HepG2 (cell line): ENCODE measurements around the gene ACYP2. TPM values are rescaled to one million over a fixed set of nuclear protein-coding genes. Genes with fewer than 3 reads are reported as not detected.

ENCODE experiments used
- ATAC-seq: fragments of 200-7000 bp; cut with Tn5 transposase; 3 replicates; pipeline ENCODE4 v1.9.1; 2020; ENCODE audit warnings: mild to moderate bottlenecking, moderate library complexity
- BruUV-seq: library from RNA; stranded (reverse); fragments of 400-500 nt; replicated peaks from 2 replicates; lab custom pipeline; 2021; lab: Mats Ljungman, UMichigan
- CTCF ChIA-PET: fragments of 300-600 bp; formaldehyde crosslinking; extraction: SDS; loops from one replicate; lab custom pipeline; 2021; ENCODE audit warnings: low total read pairs, inconsistent platforms, low intra/inter-chr PET ratio; lab: Yijun Ruan, JAX
- POLR2A ChIA-PET: fragments of 350-600 bp; sonication (Branson Sonifier 250); formaldehyde crosslinking; loops from one replicate; lab custom pipeline; 2020; ENCODE audit warnings: antibody characterized with exemption, inconsistent platforms; lab: Yijun Ruan, JAX
- DNase-seq: peaks from one replicate; pipeline ENCODE4 v3.0.0-alpha.2; 2015; ENCODE audit warnings: low spot score
- FAIRE-seq: peaks from 3 replicates; lab custom pipeline; 2011; peaks lifted over from hg19 to GRCh38; lab: Jason Lieb, UNC
- H2AFZ ChIP-seq: one replicate; pipeline ENCODE4 v1.6.1; 2011; ENCODE audit warnings: low read length, inconsistent platforms
- H3K27ac ChIP-seq: fragments of 300-600 bp; 3 replicates; pipeline ENCODE4 v1.8.0; 2011; ENCODE audit warnings: mixed run types, mild to moderate bottlenecking, mixed read lengths, low read length, inconsistent platforms; ENCODE audit not compliant: insufficient read depth; ENCODE audit errors: extremely low read length
- H3K27me3 ChIP-seq, 2 experiments: fragments of 200-600 bp in 1 of 2; 2 replicates in 1 of 2; 3 replicates in 1 of 2; pipeline versions ENCODE4 v1.6.0 to v1.8.0; 2011; ENCODE audit warnings: low read length in 2 of 2, mild to moderate bottlenecking in 2 of 2, moderate library complexity in 2 of 2, inconsistent platforms in 1 of 2; ENCODE audit not compliant: insufficient read depth in 2 of 2, control insufficient read depth in 1 of 2
- H3K36me3 ChIP-seq, 2 experiments: fragments of 200-600 bp in 1 of 2; replicated peaks in 1 of 2; 2 replicates in 1 of 2; 3 replicates in 1 of 2; pipeline versions ENCODE4 v1.5.1 to v1.8.0; 2011; ENCODE audit warnings: low read length in 2 of 2, inconsistent platforms in 1 of 2; ENCODE audit not compliant: insufficient read depth in 2 of 2, control insufficient read depth in 1 of 2
- H3K4me1 ChIP-seq: 2 replicates; pipeline ENCODE4 v1.5.1; 2012; ENCODE audit warnings: low read length, inconsistent platforms; ENCODE audit not compliant: insufficient read depth
- H3K4me2 ChIP-seq: 2 replicates; pipeline ENCODE4 v1.6.0; 2011; ENCODE audit warnings: low read depth, low read length, inconsistent platforms
- H3K4me3 ChIP-seq, 3 experiments: fragments of 200-600 bp in 1 of 3; sonication (generic), shearing (Covaris generic) in 1 of 3; replicated peaks in 1 of 3; 2 replicates each; pipeline ENCODE4 v1.5.1; 2011 to 2016; ENCODE audit warnings: low read length in 3 of 3, inconsistent platforms in 2 of 3, low read depth in 2 of 3, mild to moderate bottlenecking in 2 of 3, control low read depth in 1 of 3, mixed read lengths in 1 of 3; ENCODE audit not compliant: insufficient read depth in 1 of 3
- H3K79me2 ChIP-seq: one replicate; pipeline ENCODE4 v1.6.1; 2011; ENCODE audit warnings: low read length, inconsistent platforms; ENCODE audit not compliant: insufficient read depth
- H3K9ac ChIP-seq: 2 replicates; pipeline ENCODE4 v1.6.0; 2011; ENCODE audit warnings: mild to moderate bottlenecking, low read depth, low read length, inconsistent platforms; ENCODE audit not compliant: insufficient read depth
- H3K9me3 ChIP-seq: 2 replicates; pipeline ENCODE4 v1.5.1; 2012; ENCODE audit warnings: mild to moderate bottlenecking, low read length
- H4K20me1 ChIP-seq: 2 replicates; pipeline ENCODE4 v1.6.0; 2011; ENCODE audit warnings: inconsistent platforms, mild to moderate bottlenecking, low read length, moderate library complexity; ENCODE audit not compliant: insufficient read depth
- ETV5 ChIP-seq: IDR thresholded peaks from 2 replicates; pipeline ENCODE4 v1.6.1; 2018; ENCODE audit warnings: missing biosample characterization, missing genetic modification reagents, inconsistent platforms, borderline replicate concordance
- FOXO1 ChIP-seq: sonication (generic); formaldehyde crosslinking; IDR thresholded peaks from 2 replicates; pipeline ENCODE4 v1.4.0; 2020; ENCODE audit warnings: missing genetic modification reagents
- HNRNPUL1 ChIP-seq: fragments of 200-400 bp; formaldehyde crosslinking; IDR thresholded peaks from 2 replicates; pipeline ENCODE4 v1.6.1; 2017; ENCODE audit warnings: low read depth, mild to moderate bottlenecking, low read length, moderate library complexity
- HOXA3 ChIP-seq: sonication (generic); formaldehyde crosslinking; IDR thresholded peaks from 2 replicates; pipeline ENCODE4 v1.5.0; 2020; ENCODE audit warnings: missing genetic modification reagents
- MTF1 ChIP-seq: sonication (generic); formaldehyde crosslinking; IDR thresholded peaks from 2 replicates; pipeline ENCODE4 v1.5.0; 2020; ENCODE audit warnings: missing genetic modification reagents
- ZFP90 ChIP-seq: sonication (generic); formaldehyde crosslinking; IDR thresholded peaks from 2 replicates; pipeline ENCODE4 v1.8.0; 2022; ENCODE audit warnings: missing genetic modification reagents, mild to moderate bottlenecking, inconsistent platforms, borderline replicate concordance
- ZNF121 ChIP-seq: sonication (generic); formaldehyde crosslinking; IDR thresholded peaks from 2 replicates; pipeline ENCODE4 v1.5.0; 2020; ENCODE audit warnings: mild to moderate bottlenecking, missing genetic modification reagents
- ZNF160 ChIP-seq: sonication (generic); formaldehyde crosslinking; IDR thresholded peaks from 2 replicates; pipeline ENCODE4 v1.8.0; 2022; ENCODE audit warnings: mild to moderate bottlenecking, inconsistent platforms, missing genetic modification reagents
- ZNF337 ChIP-seq: sonication (generic); formaldehyde crosslinking; IDR thresholded peaks from 2 replicates; pipeline ENCODE4 v1.5.1; 2020; ENCODE audit warnings: missing genetic modification reagents, low read depth, mild to moderate bottlenecking, borderline replicate concordance
- WGBS: methylation state at CpG from one replicate; pipeline ENCODE4 v1.1.6; 2017; ENCODE audit warnings: low lambda C conversion rate; 5-methylcytosine and 5-hydroxymethylcytosine counted together
- in situ Hi-C: cut with HindIII; loops from 2 replicates; pipeline ENCODE4 v1.10.0; 2017; ENCODE audit warnings: low pct_unique_long_range_greater_than_20kb; ENCODE audit not compliant: extremely low pct_ligation_motif_present
- intact Hi-C: fragments of 100-400 bp; cut with micrococcal nuclease; formaldehyde crosslinking; loops from one replicate; pipeline ENCODE4 v1.10.0; 2022; ENCODE audit not compliant: unreplicated experiment
- polyA plus RNA-seq, 8 experiments: library from polyadenylated mRNA; depleted of rRNA in 3 of 8; stranded (reverse) in 7 of 8; unstranded in 1 of 8; fragments of >200 nt; fragmentation: Illumina TruSeq in 4 of 8; extraction: Trizol in 4 of 8; gene quantifications; 2 replicates each; pipeline versions ENCODE4 v1.2.1 to v1.2.3, GENCODE V29; 2011 to 2016; ENCODE audit warnings: low read depth in 4 of 8, missing spikeins in 1 of 8, mixed read lengths in 1 of 8; ENCODE audit not compliant: insufficient read depth in 1 of 8
- total RNA-seq, 5 experiments: library from RNA; depleted of rRNA; stranded (reverse); fragments of >200 nt; fragmentation: Illumina TruSeq; extraction: Trizol; gene quantifications; 2 replicates each; pipeline ENCODE4 v1.2.3, GENCODE V29; 2016; ENCODE audit warnings: low read depth in 1 of 5
- TF ChIP-seq, protein P1 (sequence below): sonication (generic); formaldehyde crosslinking; IDR thresholded peaks from 2 replicates; pipeline ENCODE4 v1.5.0; 2020; ENCODE audit warnings: mild to moderate bottlenecking, missing genetic modification reagents, borderline replicate concordance
- TF ChIP-seq, protein P2 (sequence below): sonication (generic); formaldehyde crosslinking; IDR thresholded peaks from 2 replicates; pipeline ENCODE4 v1.4.0; 2020; ENCODE audit warnings: mild to moderate bottlenecking, missing genetic modification reagents
- TF ChIP-seq, protein P3 (sequence below): sonication (generic); formaldehyde crosslinking; IDR thresholded peaks from 2 replicates; pipeline ENCODE4 v1.4.0; 2020; ENCODE audit warnings: missing genetic modification reagents
- TF ChIP-seq, protein P4 (sequence below): IDR thresholded peaks from 2 replicates; pipeline ENCODE4 v1.6.1; 2016; ENCODE audit warnings: mild to moderate bottlenecking, missing biosample characterization, missing genetic modification reagents

ACYP2 gene
- total and polyA plus RNA-seq, 2 of the 13 experiments (the other 11 are each of a cell fraction or from before 2014, with no cell fraction given) = 12.3 to 12.7 TPM

DNA sequence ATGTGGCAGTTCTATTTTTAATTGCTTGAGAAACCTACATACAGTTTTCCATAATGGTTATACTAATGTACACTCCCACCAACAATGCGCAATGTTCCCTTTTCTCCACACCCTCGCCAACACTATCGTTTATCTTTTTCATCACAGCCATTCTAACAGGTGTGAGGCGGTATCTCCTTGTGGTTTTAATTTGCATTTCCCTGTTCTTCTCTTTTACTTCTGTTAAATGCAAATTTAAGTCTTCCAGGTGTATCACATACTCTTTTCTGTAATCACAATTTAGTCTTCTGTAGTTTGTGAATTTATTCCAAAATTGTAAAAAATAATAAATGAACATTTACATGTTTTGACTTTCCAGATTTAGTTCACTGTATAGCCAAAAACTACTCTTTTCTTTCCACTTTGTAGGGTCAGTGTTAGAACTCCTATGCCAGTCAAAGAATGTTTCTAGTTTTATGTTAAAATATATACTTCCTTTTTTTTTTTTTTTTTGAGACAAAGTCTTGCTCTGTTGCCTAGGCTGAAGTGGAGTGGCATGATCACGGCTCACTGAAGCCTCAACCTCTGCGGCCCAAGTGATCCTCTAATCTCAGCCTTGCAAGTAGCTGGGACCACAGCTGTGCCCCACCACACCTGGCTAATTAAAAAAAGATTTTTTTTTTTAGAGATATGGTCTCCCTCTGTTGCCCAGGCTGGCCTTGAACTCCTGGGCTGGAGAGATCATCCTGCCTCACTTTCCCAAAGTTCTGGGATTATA, 15.4 kb upstream of the ACYP2 start:
- FAIRE-seq (no peak), DNase-seq (no peak), ATAC-seq (no peak)
- H4K20me1 ChIP-seq = no peaks in the 10 kb centered on the region
- no peaks in the 10 kb centered on the region for H3K27me3 ChIP-seq
- intact Hi-C loops = no loop called here
- WGBS = 92% methylated on average over 6 of the region's 6 CpGs
- H3K9me3 ChIP-seq = no peaks in the 10 kb centered on the region
- TF ChIP-seq ETV5 (CRISPR knock-in tag) = no peak
- no peak for TF ChIP-seq ZNF121 (CRISPR knock-in tag)
- TF ChIP-seq, protein P1, sequence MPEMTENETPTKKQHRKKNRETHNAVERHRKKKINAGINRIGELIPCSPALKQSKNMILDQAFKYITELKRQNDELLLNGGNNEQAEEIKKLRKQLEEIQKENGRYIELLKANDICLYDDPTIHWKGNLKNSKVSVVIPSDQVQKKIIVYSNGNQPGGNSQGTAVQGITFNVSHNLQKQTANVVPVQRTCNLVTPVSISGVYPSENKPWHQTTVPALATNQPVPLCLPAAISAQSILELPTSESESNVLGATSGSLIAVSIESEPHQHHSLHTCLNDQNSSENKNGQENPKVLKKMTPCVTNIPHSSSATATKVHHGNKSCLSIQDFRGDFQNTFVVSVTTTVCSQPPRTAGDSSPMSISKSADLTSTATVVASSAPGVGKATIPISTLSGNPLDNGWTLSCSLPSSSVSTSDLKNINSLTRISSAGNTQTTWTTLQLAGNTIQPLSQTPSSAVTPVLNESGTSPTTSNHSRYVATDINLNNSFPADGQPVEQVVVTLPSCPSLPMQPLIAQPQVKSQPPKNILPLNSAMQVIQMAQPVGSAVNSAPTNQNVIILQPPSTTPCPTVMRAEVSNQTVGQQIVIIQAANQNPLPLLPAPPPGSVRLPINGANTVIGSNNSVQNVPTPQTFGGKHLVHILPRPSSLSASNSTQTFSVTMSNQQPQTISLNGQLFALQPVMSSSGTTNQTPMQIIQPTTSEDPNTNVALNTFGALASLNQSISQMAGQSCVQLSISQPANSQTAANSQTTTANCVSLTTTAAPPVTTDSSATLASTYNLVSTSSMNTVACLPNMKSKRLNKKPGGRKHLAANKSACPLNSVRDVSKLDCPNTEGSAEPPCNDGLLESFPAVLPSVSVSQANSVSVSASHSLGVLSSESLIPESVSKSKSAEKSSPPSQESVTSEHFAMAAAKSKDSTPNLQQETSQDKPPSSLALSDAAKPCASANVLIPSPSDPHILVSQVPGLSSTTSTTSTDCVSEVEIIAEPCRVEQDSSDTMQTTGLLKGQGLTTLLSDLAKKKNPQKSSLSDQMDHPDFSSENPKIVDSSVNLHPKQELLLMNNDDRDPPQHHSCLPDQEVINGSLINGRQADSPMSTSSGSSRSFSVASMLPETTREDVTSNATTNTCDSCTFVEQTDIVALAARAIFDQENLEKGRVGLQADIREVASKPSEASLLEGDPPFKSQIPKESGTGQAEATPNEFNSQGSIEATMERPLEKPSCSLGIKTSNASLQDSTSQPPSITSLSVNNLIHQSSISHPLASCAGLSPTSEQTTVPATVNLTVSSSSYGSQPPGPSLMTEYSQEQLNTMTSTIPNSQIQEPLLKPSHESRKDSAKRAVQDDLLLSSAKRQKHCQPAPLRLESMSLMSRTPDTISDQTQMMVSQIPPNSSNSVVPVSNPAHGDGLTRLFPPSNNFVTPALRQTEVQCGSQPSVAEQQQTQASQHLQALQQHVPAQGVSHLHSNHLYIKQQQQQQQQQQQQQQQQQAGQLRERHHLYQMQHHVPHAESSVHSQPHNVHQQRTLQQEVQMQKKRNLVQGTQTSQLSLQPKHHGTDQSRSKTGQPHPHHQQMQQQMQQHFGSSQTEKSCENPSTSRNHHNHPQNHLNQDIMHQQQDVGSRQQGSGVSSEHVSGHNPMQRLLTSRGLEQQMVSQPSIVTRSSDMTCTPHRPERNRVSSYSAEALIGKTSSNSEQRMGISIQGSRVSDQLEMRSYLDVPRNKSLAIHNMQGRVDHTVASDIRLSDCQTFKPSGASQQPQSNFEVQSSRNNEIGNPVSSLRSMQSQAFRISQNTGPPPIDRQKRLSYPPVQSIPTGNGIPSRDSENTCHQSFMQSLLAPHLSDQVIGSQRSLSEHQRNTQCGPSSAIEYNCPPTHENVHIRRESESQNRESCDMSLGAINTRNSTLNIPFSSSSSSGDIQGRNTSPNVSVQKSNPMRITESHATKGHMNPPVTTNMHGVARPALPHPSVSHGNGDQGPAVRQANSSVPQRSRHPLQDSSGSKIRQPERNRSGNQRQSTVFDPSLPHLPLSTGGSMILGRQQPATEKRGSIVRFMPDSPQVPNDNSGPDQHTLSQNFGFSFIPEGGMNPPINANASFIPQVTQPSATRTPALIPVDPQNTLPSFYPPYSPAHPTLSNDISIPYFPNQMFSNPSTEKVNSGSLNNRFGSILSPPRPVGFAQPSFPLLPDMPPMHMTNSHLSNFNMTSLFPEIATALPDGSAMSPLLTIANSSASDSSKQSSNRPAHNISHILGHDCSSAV = no peak
- TF ChIP-seq ZNF160 = no peak
- no peak for TF ChIP-seq ZNF337 (CRISPR knock-in tag)
- TF ChIP-seq HOXA3 (CRISPR knock-in tag) = no peak
- TF ChIP-seq, protein P2, sequence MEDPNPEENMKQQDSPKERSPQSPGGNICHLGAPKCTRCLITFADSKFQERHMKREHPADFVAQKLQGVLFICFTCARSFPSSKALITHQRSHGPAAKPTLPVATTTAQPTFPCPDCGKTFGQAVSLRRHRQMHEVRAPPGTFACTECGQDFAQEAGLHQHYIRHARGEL (CRISPR knock-in tag) = no peak
- TF ChIP-seq, protein P3, sequence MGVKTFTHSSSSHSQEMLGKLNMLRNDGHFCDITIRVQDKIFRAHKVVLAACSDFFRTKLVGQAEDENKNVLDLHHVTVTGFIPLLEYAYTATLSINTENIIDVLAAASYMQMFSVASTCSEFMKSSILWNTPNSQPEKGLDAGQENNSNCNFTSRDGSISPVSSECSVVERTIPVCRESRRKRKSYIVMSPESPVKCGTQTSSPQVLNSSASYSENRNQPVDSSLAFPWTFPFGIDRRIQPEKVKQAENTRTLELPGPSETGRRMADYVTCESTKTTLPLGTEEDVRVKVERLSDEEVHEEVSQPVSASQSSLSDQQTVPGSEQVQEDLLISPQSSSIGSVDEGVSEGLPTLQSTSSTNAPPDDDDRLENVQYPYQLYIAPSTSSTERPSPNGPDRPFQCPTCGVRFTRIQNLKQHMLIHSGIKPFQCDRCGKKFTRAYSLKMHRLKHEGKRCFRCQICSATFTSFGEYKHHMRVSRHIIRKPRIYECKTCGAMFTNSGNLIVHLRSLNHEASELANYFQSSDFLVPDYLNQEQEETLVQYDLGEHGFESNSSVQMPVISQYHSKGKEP (CRISPR knock-in tag) = no peak
- no peak for TF ChIP-seq MTF1
- no peak for TF ChIP-seq HNRNPUL1
- TF ChIP-seq, protein P4, sequence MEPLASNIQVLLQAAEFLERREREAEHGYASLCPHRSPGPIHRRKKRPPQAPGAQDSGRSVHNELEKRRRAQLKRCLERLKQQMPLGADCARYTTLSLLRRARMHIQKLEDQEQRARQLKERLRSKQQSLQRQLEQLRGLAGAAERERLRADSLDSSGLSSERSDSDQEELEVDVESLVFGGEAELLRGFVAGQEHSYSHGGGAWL = no peak
- no peak for TF ChIP-seq ZFP90
- no peak for TF ChIP-seq FOXO1 (CRISPR knock-in tag)
- no peak overlapping the region for H3K9ac ChIP-seq
- CTCF ChIA-PET = no interaction called here
- no peak overlapping the region for H3K4me2 ChIP-seq
- no peak overlapping the region for H3K4me3 ChIP-seq
- in situ Hi-C loops = loop anchor here (10.0 kb wide), 1 partner anchor 735 kb away; no protein-coding TSS in a partner anchor
- H3K79me2 ChIP-seq = no peaks in the 10 kb centered on the region
- H3K36me3 ChIP-seq = no peaks in the 10 kb centered on the region
- no peak overlapping the region for H2AFZ ChIP-seq
- POLR2A ChIA-PET = no interaction called here
- H3K27ac ChIP-seq = no peak overlapping the region
- BruUV-seq = no TSS peak
- H3K4me1 ChIP-seq = peaks cover 19% of the 10 kb centered on the region
